ENCODE measurements around the gene NDUFAF2. TPM values are rescaled to one million over a fixed set of nuclear protein-coding genes. Genes with fewer than 3 reads are reported as not detected.

The NDUFAF2 gene
- total RNA-seq, 1 donor from 2014 or later = 21.3 TPM

DNA sequence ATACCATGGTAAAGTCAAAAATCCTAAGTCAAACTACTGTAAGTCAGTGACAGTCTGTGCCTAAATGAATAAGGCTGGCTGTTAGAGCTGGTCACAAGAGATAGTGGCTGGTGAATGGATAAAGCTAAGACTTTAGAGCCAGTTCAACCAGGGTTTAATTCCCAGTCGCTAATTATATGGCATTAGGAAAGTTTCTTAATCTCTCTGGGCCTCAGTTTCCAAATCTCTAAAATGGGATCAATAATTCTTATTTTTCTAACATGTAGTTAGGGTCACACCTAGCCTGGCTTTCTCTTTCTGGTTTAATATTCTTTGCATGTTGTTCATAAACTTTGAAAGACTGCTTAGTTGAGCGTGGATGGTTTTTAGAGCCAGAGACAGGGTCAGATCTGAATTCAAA lies 152.5 kb downstream of the NDUFAF2 start:
- Mint-ChIP-seq H3K27me3 (ENCODE audit: low read depth) (no peaks in the 10 kb centered on the region), H3K36me3 (peaks cover 20% of the 10 kb centered on the region), H3K27ac (no peak overlapping the region), H3K4me1 (no peaks in the 10 kb centered on the region), H3K9me3 (peaks cover 15% of the 10 kb centered on the region), H3K4me3 (no peak overlapping the region)
- TF ChIP-seq, protein P1, sequence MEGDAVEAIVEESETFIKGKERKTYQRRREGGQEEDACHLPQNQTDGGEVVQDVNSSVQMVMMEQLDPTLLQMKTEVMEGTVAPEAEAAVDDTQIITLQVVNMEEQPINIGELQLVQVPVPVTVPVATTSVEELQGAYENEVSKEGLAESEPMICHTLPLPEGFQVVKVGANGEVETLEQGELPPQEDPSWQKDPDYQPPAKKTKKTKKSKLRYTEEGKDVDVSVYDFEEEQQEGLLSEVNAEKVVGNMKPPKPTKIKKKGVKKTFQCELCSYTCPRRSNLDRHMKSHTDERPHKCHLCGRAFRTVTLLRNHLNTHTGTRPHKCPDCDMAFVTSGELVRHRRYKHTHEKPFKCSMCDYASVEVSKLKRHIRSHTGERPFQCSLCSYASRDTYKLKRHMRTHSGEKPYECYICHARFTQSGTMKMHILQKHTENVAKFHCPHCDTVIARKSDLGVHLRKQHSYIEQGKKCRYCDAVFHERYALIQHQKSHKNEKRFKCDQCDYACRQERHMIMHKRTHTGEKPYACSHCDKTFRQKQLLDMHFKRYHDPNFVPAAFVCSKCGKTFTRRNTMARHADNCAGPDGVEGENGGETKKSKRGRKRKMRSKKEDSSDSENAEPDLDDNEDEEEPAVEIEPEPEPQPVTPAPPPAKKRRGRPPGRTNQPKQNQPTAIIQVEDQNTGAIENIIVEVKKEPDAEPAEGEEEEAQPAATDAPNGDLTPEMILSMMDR (IDR thresholded peaks at IDR 0.05; ENCODE audit: unreplicated experiment) = no peak
- DNase-seq (ENCODE audit: low spot score in 2 of 2, unreplicated experiment in 2 of 2) = no peak

DNA sequence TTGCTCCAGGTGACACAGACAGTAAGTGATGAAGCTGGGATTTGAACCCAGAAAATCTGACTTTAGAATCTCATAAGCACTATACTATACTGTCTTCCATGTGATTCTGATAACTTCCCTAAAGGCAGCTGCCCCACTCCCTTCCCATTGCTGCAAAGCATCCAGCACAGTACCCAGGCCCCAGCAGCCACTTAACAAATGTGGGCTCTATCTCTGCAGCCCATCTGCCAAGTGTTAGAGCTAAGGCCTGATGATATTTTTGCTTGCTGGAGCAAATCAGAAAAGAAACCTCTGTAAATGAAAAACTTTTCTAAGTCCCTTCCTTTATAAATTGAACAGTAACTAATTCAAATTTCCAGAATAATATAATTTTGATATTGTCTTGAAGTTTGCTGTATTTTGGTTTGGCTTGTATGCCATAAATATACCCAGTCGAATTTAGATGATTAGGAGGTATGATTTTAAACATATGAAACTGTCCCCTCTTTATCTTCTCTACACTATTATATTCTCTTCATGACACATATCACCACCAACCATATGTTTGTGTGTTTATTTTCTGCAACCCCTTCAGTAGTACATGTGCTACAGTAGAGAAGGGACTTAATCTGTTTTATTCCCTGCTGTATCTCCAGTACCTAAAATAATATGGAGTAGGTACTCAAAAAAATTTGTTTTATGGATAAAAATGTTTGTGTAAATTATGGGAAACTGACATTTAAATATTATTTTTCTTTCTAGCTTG lies 153.4 kb downstream of the NDUFAF2 start:
- no peaks in the 10 kb centered on the region for H3K4me1 Mint-ChIP-seq
- H3K27ac Mint-ChIP-seq = no peak overlapping the region
- no peaks in the 10 kb centered on the region for H3K27me3 Mint-ChIP-seq (ENCODE audit: low read depth)
- H3K36me3 Mint-ChIP-seq = peaks cover 27% of the 10 kb centered on the region
- H3K4me3 Mint-ChIP-seq = no peak overlapping the region
- H3K9me3 Mint-ChIP-seq = peaks cover 22% of the 10 kb centered on the region
- TF ChIP-seq, protein P1 (IDR thresholded peaks at IDR 0.05; ENCODE audit: unreplicated experiment) = no peak
- DNase-seq (ENCODE audit: low spot score in 2 of 2, unreplicated experiment in 2 of 2) = no peak

DNA sequence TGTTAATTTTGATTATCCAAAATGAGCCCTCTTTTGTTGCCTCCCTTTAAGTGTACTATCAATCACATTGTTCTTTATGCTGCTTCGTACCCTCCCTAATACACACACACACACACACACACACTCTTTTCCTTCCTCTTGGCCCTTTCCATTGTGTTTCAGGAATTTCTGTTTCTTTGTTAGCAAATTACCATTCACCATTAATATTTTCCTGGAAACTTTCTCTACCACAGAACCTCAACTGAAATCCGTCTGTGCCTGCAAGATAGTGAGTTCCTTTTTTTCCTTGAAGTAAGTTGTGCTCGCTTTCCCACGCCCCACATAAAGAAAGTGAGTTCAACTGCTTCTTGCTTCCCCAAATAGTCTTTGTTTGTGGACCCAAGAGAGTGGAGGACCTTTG lies 155.4 kb downstream of the NDUFAF2 start:
- H3K9me3 Mint-ChIP-seq = peaks cover 22% of the 10 kb centered on the region
- TF ChIP-seq, protein P1 (IDR thresholded peaks at IDR 0.05; ENCODE audit: unreplicated experiment) = no peak
- DNase-seq (ENCODE audit: low spot score in 2 of 2, unreplicated experiment in 2 of 2) = no peak
- H3K4me1 Mint-ChIP-seq = no peaks in the 10 kb centered on the region
- no peak overlapping the region for H3K27ac Mint-ChIP-seq
- peaks cover 27% of the 10 kb centered on the region for H3K36me3 Mint-ChIP-seq
- H3K4me3 Mint-ChIP-seq = no peak overlapping the region
- no peaks in the 10 kb centered on the region for H3K27me3 Mint-ChIP-seq (ENCODE audit: low read depth)

DNA sequence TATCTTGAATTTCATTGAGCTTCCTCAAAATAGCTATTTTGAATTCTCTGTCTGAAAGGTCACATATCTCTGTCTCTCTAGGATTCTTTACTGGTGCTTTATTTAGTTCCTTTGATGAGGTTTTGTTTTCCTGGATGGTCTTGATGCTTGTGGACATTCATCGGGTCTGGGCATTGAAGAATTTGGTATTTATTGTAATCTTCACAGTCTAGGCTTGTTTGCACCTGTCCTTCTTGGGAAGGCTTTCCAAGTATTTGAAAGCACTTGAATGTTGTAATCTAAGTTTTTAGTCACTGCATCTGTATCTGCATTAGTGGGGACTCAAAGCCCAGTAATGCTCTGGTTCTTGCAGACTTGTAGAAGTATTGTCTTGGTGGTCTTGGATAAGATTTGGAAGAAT lies 169.4 kb downstream of the NDUFAF2 start:
- no peak for DNase-seq (ENCODE audit: low spot score in 2 of 2, unreplicated experiment in 2 of 2)
- TF ChIP-seq, protein P1 (IDR thresholded peaks at IDR 0.05; ENCODE audit: unreplicated experiment) = no peak
- H3K27me3 Mint-ChIP-seq (ENCODE audit: low read depth) = no peaks in the 10 kb centered on the region
- no peak overlapping the region for H3K4me3 Mint-ChIP-seq
- H3K9me3 Mint-ChIP-seq = peaks cover 27% of the 10 kb centered on the region
- peaks cover 5% of the 10 kb centered on the region for H3K36me3 Mint-ChIP-seq
- no peaks in the 10 kb centered on the region for H3K4me1 Mint-ChIP-seq
- no peak overlapping the region for H3K27ac Mint-ChIP-seq

DNA sequence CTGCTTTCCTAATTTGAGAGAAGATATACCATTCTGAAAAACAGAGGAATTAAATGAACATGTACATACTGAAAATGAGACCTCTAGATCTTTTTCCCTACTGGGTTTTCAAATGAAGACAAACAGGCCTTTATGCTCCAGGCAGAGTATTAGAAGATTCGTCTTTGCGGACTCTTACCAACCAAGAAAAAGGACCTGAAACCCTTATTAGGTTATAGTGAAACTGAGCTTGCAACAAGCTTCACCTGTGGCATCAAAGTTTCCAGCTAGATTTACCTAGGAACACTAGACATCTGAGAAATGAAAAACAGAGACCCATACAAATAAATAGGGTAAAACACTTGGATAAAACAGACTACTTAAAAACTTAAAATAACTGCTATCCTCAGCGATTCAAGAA lies 171.0 kb downstream of the NDUFAF2 start:
- Mint-ChIP-seq H3K4me1 (no peaks in the 10 kb centered on the region), H3K36me3 (peaks cover 5% of the 10 kb centered on the region), H3K4me3 (no peak overlapping the region), H3K27ac (no peak overlapping the region), H3K27me3 (ENCODE audit: low read depth) (no peaks in the 10 kb centered on the region), H3K9me3 (peaks cover 20% of the 10 kb centered on the region)
- DNase-seq (ENCODE audit: low spot score in 2 of 2, unreplicated experiment in 2 of 2) = no peak
- TF ChIP-seq, protein P1 (IDR thresholded peaks at IDR 0.05; ENCODE audit: unreplicated experiment) = no peak
